ENCODE results near the gene CACNA1B. TPM values are rescaled to one million over a fixed set of nuclear protein-coding genes. Genes with fewer than 3 reads are reported as not detected.

CACNA1B gene
- total RNA-seq, 4 donors from 2014 or later = 0.08 TPM; not detected in 2

GRCh38 chr9:138049779-138050471 lies 172.3 kb downstream of the CACNA1B start:
- WGBS = 82% methylated on average over 22 of the region's 24 CpGs
- Histone ChIP-seq H3K27me3 (peaks cover 22% of the 10 kb centered on the region), H3K9me3 (no peaks in the 10 kb centered on the region), H3K4me3 (no peak overlapping the region), H3K36me3 (no peaks in the 10 kb centered on the region), H3K27ac (no peak overlapping the region), H3K4me1 (no peaks in the 10 kb centered on the region)
- TF ChIP-seq CTCF (IDR thresholded peaks at IDR 0.05) (no peak), POLR2A (IDR thresholded peaks at IDR 0.05) (no peak), EP300 (IDR thresholded peaks at IDR 0.05) (no peak), POLR2AphosphoS5 (IDR thresholded peaks at IDR 0.05) (no peak)
- DNase-seq (ENCODE audit: low spot score in 2 of 2) = peak in 1 of 2 donors; percentile 55

DNA sequence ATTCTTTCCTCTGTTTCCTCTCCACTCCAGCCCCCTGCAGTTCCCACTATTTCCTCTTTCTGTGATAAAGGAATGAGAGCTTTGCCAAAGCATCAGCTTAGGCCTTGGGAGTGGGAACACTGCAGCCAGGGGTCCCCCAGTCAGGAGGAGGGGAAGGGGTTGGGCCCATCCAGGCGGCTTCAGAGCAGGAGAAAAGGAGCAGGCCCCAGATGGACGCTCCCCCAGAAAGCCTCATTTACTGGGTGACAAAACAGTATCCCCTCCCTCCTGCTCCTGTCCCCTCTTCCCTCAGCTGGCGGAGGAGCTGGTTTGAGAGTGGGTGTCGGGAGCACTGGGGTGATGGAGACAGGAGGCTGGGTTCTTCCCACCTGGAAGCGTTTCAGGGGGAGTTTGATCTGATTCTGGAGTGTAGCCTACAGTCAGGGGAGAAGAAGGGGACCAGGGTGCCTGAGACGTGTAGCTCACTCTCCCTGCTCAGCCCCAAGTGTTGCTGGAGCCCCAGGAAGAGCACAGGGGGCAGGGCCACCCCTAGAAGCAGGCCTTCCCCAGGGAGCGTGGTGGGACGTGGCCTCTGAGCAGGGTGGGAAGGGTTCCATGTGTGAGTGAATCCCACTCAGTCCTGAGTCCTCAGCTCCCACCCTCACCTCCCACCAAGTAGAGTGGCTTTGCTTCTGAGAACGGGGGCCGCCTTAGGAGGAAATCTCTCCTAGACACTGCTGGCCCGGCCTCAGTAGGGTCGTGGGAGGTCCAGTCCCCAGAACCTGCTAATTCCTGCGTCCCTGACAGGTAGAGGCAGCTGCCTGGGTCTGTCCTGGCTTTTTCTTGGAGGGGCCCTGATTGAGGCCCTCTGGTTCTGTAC lies 173.1 kb downstream of the CACNA1B start:
- DNase-seq (ENCODE audit: low spot score in 2 of 2) = peak in 1 of 2 donors; percentile 70
- 72% methylated on average over 11 of the region's 13 CpGs for WGBS
- Histone ChIP-seq H3K4me1 (no peaks in the 10 kb centered on the region), H3K27me3 (peaks cover 22% of the 10 kb centered on the region), H3K36me3 (no peaks in the 10 kb centered on the region), H3K4me3 (no peak overlapping the region), H3K27ac (no peak overlapping the region), H3K9me3 (no peaks in the 10 kb centered on the region)
- no peak for TF ChIP-seq POLR2AphosphoS5 (IDR thresholded peaks at IDR 0.05)
- no peak for TF ChIP-seq CTCF (IDR thresholded peaks at IDR 0.05)
- TF ChIP-seq POLR2A (IDR thresholded peaks at IDR 0.05) = no peak
- TF ChIP-seq EP300 (IDR thresholded peaks at IDR 0.05) = no peak

DNA sequence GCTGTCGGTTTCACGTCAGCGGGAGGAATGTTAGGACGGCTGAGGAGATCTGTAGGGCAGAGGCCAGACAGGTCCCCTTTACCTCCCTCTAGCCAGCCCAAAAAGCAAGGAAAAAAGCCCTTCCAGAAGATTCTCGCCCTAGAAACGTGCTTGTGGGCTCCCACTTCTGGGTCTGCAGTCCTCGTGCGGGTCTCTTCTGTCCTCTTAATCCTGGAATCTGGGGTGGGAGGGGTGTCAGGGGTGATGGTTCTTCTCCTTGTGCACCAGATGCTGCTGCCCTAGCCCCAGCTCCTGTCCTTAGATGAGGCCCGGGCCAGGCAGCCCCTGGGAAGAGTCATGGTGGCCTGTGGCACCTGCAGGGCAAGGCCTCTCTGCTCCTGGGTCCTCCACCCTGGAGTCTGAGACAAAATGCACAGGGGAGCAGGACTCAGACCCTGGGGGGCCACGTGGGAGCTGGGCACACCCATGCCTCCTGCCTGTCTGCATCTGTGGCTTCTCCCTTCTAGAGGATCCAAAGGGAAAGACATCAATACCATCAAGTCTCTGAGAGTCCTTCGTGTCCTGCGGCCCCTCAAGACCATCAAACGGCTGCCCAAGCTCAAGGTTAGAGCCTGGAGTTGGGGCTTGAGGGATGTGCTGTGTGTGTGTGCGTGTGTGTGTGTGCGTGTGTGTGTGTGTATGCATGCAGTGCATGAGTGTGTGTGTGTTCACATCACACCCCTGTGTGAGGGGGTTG lies 174.2 kb downstream of the CACNA1B start:
- 69% methylated on average over 12 of the region's 15 CpGs for WGBS
- Histone ChIP-seq H3K27me3 (peaks cover 22% of the 10 kb centered on the region), H3K9me3 (no peaks in the 10 kb centered on the region), H3K4me3 (no peak overlapping the region), H3K4me1 (no peaks in the 10 kb centered on the region), H3K27ac (no peak overlapping the region), H3K36me3 (no peaks in the 10 kb centered on the region)
- TF ChIP-seq POLR2AphosphoS5 (IDR thresholded peaks at IDR 0.05) = no peak
- no peak for TF ChIP-seq POLR2A (IDR thresholded peaks at IDR 0.05)
- TF ChIP-seq EP300 (IDR thresholded peaks at IDR 0.05) = no peak
- no peak for TF ChIP-seq CTCF (IDR thresholded peaks at IDR 0.05)
- DNase-seq (ENCODE audit: low spot score in 2 of 2) = peak in 1 of 2 donors; percentile 69

GRCh38 chr9:138052322-138052615 lies 174.7 kb downstream of the CACNA1B start:
- Histone ChIP-seq H3K27ac (no peak overlapping the region), H3K36me3 (no peaks in the 10 kb centered on the region), H3K27me3 (peaks cover 22% of the 10 kb centered on the region), H3K4me3 (no peak overlapping the region), H3K4me1 (no peaks in the 10 kb centered on the region), H3K9me3 (no peaks in the 10 kb centered on the region)
- peak in 1 of 2 donors; percentile 45 for DNase-seq (ENCODE audit: low spot score in 2 of 2)
- WGBS = 95% methylated on average over 4 of the region's 4 CpGs
- TF ChIP-seq CTCF (IDR thresholded peaks at IDR 0.05) (no peak), EP300 (IDR thresholded peaks at IDR 0.05) (no peak), POLR2A (IDR thresholded peaks at IDR 0.05) (no peak), POLR2AphosphoS5 (IDR thresholded peaks at IDR 0.05) (no peak)

Measured in suprapubic skin (tissue), 4 donors.